ENCODE measurements around the gene PCDH20. TPM values are rescaled to one million over a fixed set of nuclear protein-coding genes. Genes with fewer than 3 reads are reported as not detected.

The PCDH20 gene
- 1 to 10 TPM in 1 of 2 donors, under 1 TPM in 1; 0.99 to 1.3 TPM for total RNA-seq

GRCh38 chr13:61415749-61416148 is at the start of gene PCDH20:
PCDH20 (minus strand) TSS chr13:61415849; CDS start chr13:61415158, 691 bp downstream.
- H3K27me3 ChIP-seq = peaks cover 0 to 7% of the 10 kb centered on the region in 2 donors
- WGBS, 2 donors = 33 to 38% methylated on average over 3 of the region's 3 CpGs
- DNase-seq (no peak), ATAC-seq (no peak)
- TF ChIP-seq CTCF (IDR thresholded peaks at IDR 0.05) (no peak), POLR2A (IDR thresholded peaks at IDR 0.05) (no peak)
- H3K4me1 ChIP-seq = peaks cover 22% of the 10 kb centered on the region
- no peak within 1 kb of the TSS for H3K27ac ChIP-seq
- no peak within 1 kb of the TSS for H3K4me3 ChIP-seq
- no peaks in the 10 kb centered on the region for H3K36me3 ChIP-seq (replicated peaks in 1 of 2; ENCODE audit: insufficient read depth in 1 of 2, low read depth in 2 of 2)
- H3K9me3 ChIP-seq = no peaks in the 10 kb centered on the region
- intact Hi-C loops (cut with DNase I) = no loop called here

- H3K4me3 ChIP-seq = no peak overlapping the region
- TF ChIP-seq CTCF (IDR thresholded peaks at IDR 0.05) (no peak), POLR2A (IDR thresholded peaks at IDR 0.05) (no peak)
- no peaks in the 10 kb centered on the region for H3K9me3 ChIP-seq
- H3K36me3 ChIP-seq (replicated peaks in 1 of 2; ENCODE audit: insufficient read depth in 1 of 2, low read depth in 2 of 2) = no peaks in the 10 kb centered on the region
- intact Hi-C loops (cut with DNase I) = no loop called here
- no peaks in the 10 kb centered on the region for H3K27me3 ChIP-seq
- 6 to 21% methylated on average over 1 of the region's 1 CpG for WGBS, 2 donors
- no peaks in the 10 kb centered on the region for H3K4me1 ChIP-seq
- ATAC-seq (peak; percentile 40), DNase-seq (no peak)
- no peak overlapping the region for H3K27ac ChIP-seq
Measured at GRCh38 chr13:61463024-61463423, 47.4 kb upstream of the PCDH20 start.

GRCh38 chr13:61453121-61453520 is 37.5 kb upstream of the PCDH20 start:
- Histone ChIP-seq H3K36me3 (replicated peaks in 1 of 2; ENCODE audit: insufficient read depth in 1 of 2, low read depth in 2 of 2) (no peaks in the 10 kb centered on the region), H3K4me1 (no peaks in the 10 kb centered on the region), H3K27me3 (no peaks in the 10 kb centered on the region), H3K4me3 (no peak overlapping the region), H3K9me3 (no peaks in the 10 kb centered on the region), H3K27ac (no peak overlapping the region)
- 28 to 41% methylated on average over 1 of the region's 1 CpG for WGBS, 2 donors
- intact Hi-C loops (cut with DNase I) = no loop called here
- no peak for DNase-seq
- ATAC-seq = no peak
- TF ChIP-seq CTCF (IDR thresholded peaks at IDR 0.05) = no peak
- no peak for TF ChIP-seq POLR2A (IDR thresholded peaks at IDR 0.05)

- H3K27ac ChIP-seq = no peak overlapping the region
- no peak overlapping the region for H3K4me3 ChIP-seq
- TF ChIP-seq POLR2A (IDR thresholded peaks at IDR 0.05) (no peak), CTCF (IDR thresholded peaks at IDR 0.05) (no peak)
- 69 to 74% methylated on average over 1 of the region's 1 CpG for WGBS, 2 donors
- ATAC-seq (no peak), DNase-seq (no peak)
- H3K9me3 ChIP-seq = no peaks in the 10 kb centered on the region
- H3K36me3 ChIP-seq (replicated peaks in 1 of 2; ENCODE audit: insufficient read depth in 1 of 2, low read depth in 2 of 2) = no peaks in the 10 kb centered on the region
- intact Hi-C loops (cut with DNase I) = no loop called here
- H3K27me3 ChIP-seq = no peaks in the 10 kb centered on the region
- no peaks in the 10 kb centered on the region for H3K4me1 ChIP-seq
Measured at GRCh38 chr13:61432029-61432428, 16.4 kb upstream of the PCDH20 start.

GRCh38 chr13:61423915-61424314 is 8.3 kb upstream of the PCDH20 start:
- Histone ChIP-seq H3K36me3 (replicated peaks in 1 of 2; ENCODE audit: insufficient read depth in 1 of 2, low read depth in 2 of 2) (no peaks in the 10 kb centered on the region), H3K4me1 (no peaks in the 10 kb centered on the region), H3K4me3 (no peak overlapping the region), H3K27me3 (no peaks in the 10 kb centered on the region), H3K27ac (no peak overlapping the region), H3K9me3 (no peaks in the 10 kb centered on the region)
- intact Hi-C loops (cut with DNase I) = no loop called here
- no peak for ATAC-seq
- DNase-seq = no peak
- no peak for TF ChIP-seq CTCF (IDR thresholded peaks at IDR 0.05)
- no peak for TF ChIP-seq POLR2A (IDR thresholded peaks at IDR 0.05)
- 64 to 82% methylated on average over 1 of the region's 1 CpG for WGBS, 2 donors
